A673 (cell line): ENCODE results near the gene SLC26A4. TPM values are rescaled to one million over a fixed set of nuclear protein-coding genes. Genes with fewer than 3 reads are reported as not detected.

Experiments
- BruUV-seq: library from RNA; stranded (reverse); fragments of 400-500 nt; replicated peaks from 2 replicates; lab custom pipeline; 2021; lab: Mats Ljungman, UMichigan
- CTCF ChIA-PET: fragments of 300-600 bp; sonication (Branson Sonifier 250); formaldehyde crosslinking; loops from one replicate; lab custom pipeline; 2022; ENCODE audit warnings: antibody characterized with exemption; lab: Charles Lee
- POLR2A ChIA-PET: fragments of 300-600 bp; sonication (Branson Sonifier 250); formaldehyde crosslinking; loops from one replicate; lab custom pipeline; 2022; ENCODE audit warnings: antibody characterized with exemption; ENCODE audit not compliant: low non-redundant PET; lab: Charles Lee
- DNase-seq: peaks from one replicate; pipeline ENCODE4 v3.0.0-alpha.2; 2015; ENCODE audit warnings: low spot score
- H3K27ac ChIP-seq: fragments of 200-600 bp; sonication (generic); 2 replicates; pipeline ENCODE4 v1.5.1; 2016; ENCODE audit warnings: mixed run types, low read depth, mild to moderate bottlenecking, mixed read lengths, antibody characterized with exemption, low read length; ENCODE audit not compliant: poor library complexity, severe bottlenecking
- H3K27me3 ChIP-seq: fragments of 200-600 bp; sonication (generic); replicated peaks from 2 replicates; pipeline ENCODE4 v1.6.1; 2017; ENCODE audit warnings: mixed run types, low read depth, mild to moderate bottlenecking, mixed read lengths, antibody characterized with exemption, low read length; ENCODE audit not compliant: insufficient read depth, poor library complexity
- H3K36me3 ChIP-seq: fragments of 200-600 bp; sonication (generic); 2 replicates; pipeline ENCODE4 v1.6.1; 2016; ENCODE audit warnings: mixed run types, mild to moderate bottlenecking, mixed read lengths, antibody characterized with exemption, low read length; ENCODE audit not compliant: insufficient read depth, poor library complexity, severe bottlenecking
- H3K4me1 ChIP-seq: fragments of 200-600 bp; sonication (generic); 2 replicates; pipeline ENCODE4 v1.6.1; 2017; ENCODE audit warnings: mixed run types, mild to moderate bottlenecking, mixed read lengths, antibody characterized with exemption, low read length; ENCODE audit not compliant: insufficient read depth, poor library complexity, severe bottlenecking
- H3K4me3 ChIP-seq: fragments of 200-600 bp; sonication (generic); 2 replicates; pipeline ENCODE4 v1.5.1; 2016; ENCODE audit warnings: low read depth, mixed run types, mild to moderate bottlenecking, mixed read lengths, low read length; ENCODE audit not compliant: poor library complexity, severe bottlenecking
- H3K9me3 ChIP-seq: fragments of 200-600 bp; sonication (generic); 2 replicates; pipeline ENCODE4 v1.6.1; 2016; ENCODE audit warnings: mixed run types, low read depth, mild to moderate bottlenecking, mixed read lengths, antibody characterized with exemption, low read length; ENCODE audit not compliant: poor library complexity, severe bottlenecking
- EZH2 ChIP-seq: fragments of 200-600 bp; sonication (generic); IDR thresholded peaks from 2 replicates; pipeline ENCODE4 v1.6.1; 2017; ENCODE audit warnings: borderline replicate concordance, low read depth, mild to moderate bottlenecking, mixed read lengths, antibody characterized with exemption, low read length; ENCODE audit not compliant: poor library complexity, severe bottlenecking
- intact Hi-C: fragments of 100-400 bp; cut with micrococcal nuclease; formaldehyde crosslinking; loops from one replicate; pipeline ENCODE4 v1.10.0; 2022; ENCODE audit not compliant: unreplicated experiment
- total RNA-seq: library from RNA; stranded (reverse); gene quantifications from 2 replicates; pipeline ENCODE4 v1.2.3, GENCODE V29; 2021
- TF ChIP-seq, protein P1 (sequence below): fragments of 300-800, 200-600 bp; sonication (generic); conservative IDR thresholded peaks from 2 replicates; pipeline ENCODE4 v1.5.1; 2017; ENCODE audit warnings: low read depth, mild to moderate bottlenecking, antibody characterized with exemption, low read length, moderate library complexity, mixed read lengths

The SLC26A4 gene
- total RNA-seq, 1 experiment from 2014 or later, result not detected

DNA sequence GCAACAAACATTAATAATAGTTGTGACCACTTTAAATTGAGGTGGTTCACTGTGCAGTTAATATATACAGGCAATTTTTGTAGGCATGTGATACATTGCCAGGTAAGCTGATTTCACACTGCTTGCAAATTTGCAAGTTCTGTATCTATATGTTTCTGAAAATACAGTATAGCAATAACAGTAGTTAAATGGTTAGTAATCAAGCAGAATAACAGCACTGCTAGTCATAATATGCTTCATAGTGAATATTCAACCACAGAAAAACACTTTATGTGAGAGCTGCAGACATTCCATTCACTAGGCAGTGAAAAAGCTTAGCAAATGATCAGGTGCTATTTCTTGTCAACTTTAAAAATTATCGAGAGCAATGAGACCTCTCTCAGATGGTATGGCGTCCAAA, 28.9 kb downstream of the SLC26A4 start:
- BruUV-seq, result no TSS peak
- H3K9me3 ChIP-seq, result no peaks in the 10 kb centered on the region
- no peak overlapping the region for H3K4me3 ChIP-seq
- H3K27me3 ChIP-seq, result peaks cover 9% of the 10 kb centered on the region
- no peaks in the 10 kb centered on the region for H3K4me1 ChIP-seq
- no peak overlapping the region for H3K27ac ChIP-seq
- no peak for TF ChIP-seq EZH2
- TF ChIP-seq, protein P1, sequence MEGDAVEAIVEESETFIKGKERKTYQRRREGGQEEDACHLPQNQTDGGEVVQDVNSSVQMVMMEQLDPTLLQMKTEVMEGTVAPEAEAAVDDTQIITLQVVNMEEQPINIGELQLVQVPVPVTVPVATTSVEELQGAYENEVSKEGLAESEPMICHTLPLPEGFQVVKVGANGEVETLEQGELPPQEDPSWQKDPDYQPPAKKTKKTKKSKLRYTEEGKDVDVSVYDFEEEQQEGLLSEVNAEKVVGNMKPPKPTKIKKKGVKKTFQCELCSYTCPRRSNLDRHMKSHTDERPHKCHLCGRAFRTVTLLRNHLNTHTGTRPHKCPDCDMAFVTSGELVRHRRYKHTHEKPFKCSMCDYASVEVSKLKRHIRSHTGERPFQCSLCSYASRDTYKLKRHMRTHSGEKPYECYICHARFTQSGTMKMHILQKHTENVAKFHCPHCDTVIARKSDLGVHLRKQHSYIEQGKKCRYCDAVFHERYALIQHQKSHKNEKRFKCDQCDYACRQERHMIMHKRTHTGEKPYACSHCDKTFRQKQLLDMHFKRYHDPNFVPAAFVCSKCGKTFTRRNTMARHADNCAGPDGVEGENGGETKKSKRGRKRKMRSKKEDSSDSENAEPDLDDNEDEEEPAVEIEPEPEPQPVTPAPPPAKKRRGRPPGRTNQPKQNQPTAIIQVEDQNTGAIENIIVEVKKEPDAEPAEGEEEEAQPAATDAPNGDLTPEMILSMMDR, result no peak
- POLR2A ChIA-PET, result no interaction called here
- DNase-seq, result no peak
- intact Hi-C loops, result no loop called here
- CTCF ChIA-PET, result no interaction called here
- no peaks in the 10 kb centered on the region for H3K36me3 ChIP-seq

GRCh38 chr7:107690084-107690483, 29.5 kb downstream of the SLC26A4 start:
- H3K4me3 ChIP-seq, result no peak overlapping the region
- ChIA-PET POLR2A (no interaction called here), CTCF (no interaction called here)
- no peaks in the 10 kb centered on the region for H3K4me1 ChIP-seq
- TF ChIP-seq, protein P1, result no peak
- TF ChIP-seq EZH2, result no peak
- no peak overlapping the region for H3K27ac ChIP-seq
- H3K36me3 ChIP-seq, result no peaks in the 10 kb centered on the region
- H3K27me3 ChIP-seq, result peaks cover 9% of the 10 kb centered on the region
- no TSS peak for BruUV-seq
- H3K9me3 ChIP-seq, result no peaks in the 10 kb centered on the region
- intact Hi-C loops, result no loop called here
- DNase-seq, result no peak

DNA sequence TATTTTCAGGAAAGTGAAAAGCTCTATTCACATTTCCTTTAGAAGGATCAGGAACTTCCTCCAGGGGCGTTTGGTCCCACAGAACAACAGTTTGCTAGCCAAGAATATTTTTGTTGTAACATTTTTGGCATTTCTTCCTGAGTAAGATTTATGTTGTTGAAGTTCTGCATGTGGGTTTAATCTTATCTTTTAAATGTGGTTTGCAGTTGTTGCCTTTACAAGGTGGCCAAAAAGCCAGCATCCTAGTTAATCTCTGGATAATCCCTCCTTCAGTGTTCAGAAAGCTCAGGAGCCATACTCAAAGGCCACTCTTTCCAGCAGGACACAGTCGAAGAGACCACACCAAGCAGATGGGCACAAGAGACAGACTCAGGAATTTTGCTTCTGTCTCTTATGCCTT, 30.0 kb downstream of the SLC26A4 start:
- no peak overlapping the region for H3K27ac ChIP-seq
- DNase-seq, result no peak
- no peaks in the 10 kb centered on the region for H3K9me3 ChIP-seq
- peaks cover 9% of the 10 kb centered on the region for H3K27me3 ChIP-seq
- no TSS peak for BruUV-seq
- ChIA-PET CTCF (no interaction called here), POLR2A (no interaction called here)
- intact Hi-C loops, result no loop called here
- no peaks in the 10 kb centered on the region for H3K4me1 ChIP-seq
- TF ChIP-seq, protein P1, result no peak
- TF ChIP-seq EZH2, result no peak
- no peaks in the 10 kb centered on the region for H3K36me3 ChIP-seq
- no peak overlapping the region for H3K4me3 ChIP-seq
